H1 (cell line): ENCODE measurements around the gene ZNF518B. TPM values are rescaled to one million over a fixed set of nuclear protein-coding genes. Genes with fewer than 3 reads are reported as not detected.

Source experiments
- CTCF ChIA-PET: fragments of 300-600 bp; sonication (Branson Sonifier 250); formaldehyde crosslinking; loops from one replicate; lab custom pipeline; 2021; ENCODE audit not compliant: partially characterized antibody; lab: Charles Lee
- POLR2A ChIA-PET: fragments of 300-600 bp; sonication (Branson Sonifier 250); formaldehyde crosslinking; loops from one replicate; lab custom pipeline; 2021; ENCODE audit warnings: inconsistent platforms; ENCODE audit not compliant: partially characterized antibody; lab: Charles Lee
- DNase-seq, 2 experiments: peaks; one replicate each; pipeline versions ENCODE4 v3.0.0 to v3.0.0-alpha.2; 2010 to 2022; ENCODE audit warnings: low spot score in 2 of 2, low read depth in 1 of 2, mixed read lengths in 1 of 2
- FAIRE-seq: peaks from 2 replicates; lab custom pipeline; 2011; peaks lifted over from hg19 to GRCh38; lab: Jason Lieb, UNC
- H2AFZ ChIP-seq: 2 replicates; pipeline ENCODE4 v1.8.1; 2012; ENCODE audit warnings: low read length, inconsistent platforms
- H2AK5ac ChIP-seq: 2 replicates; pipeline ENCODE4 v1.6.1; 2013; ENCODE audit warnings: low read depth, low read length
- H2BK120ac ChIP-seq: replicated peaks from 2 replicates; pipeline ENCODE3; 2013; ENCODE audit warnings: low read depth, low read length, inconsistent platforms
- H2BK12ac ChIP-seq: 2 replicates; pipeline ENCODE4 v1.6.1; 2013; ENCODE audit warnings: low read depth, low read length
- H2BK15ac ChIP-seq: 2 replicates; pipeline ENCODE4 v1.6.1; 2013; ENCODE audit warnings: low read length
- H2BK20ac ChIP-seq: 2 replicates; pipeline ENCODE4 v1.6.1; 2013; ENCODE audit warnings: low read length
- H2BK5ac ChIP-seq: 2 replicates; pipeline ENCODE4 v1.6.1; 2013; ENCODE audit warnings: low read depth, low read length
- H3K14ac ChIP-seq: 2 replicates; pipeline ENCODE4 v1.6.1; 2013; ENCODE audit warnings: inconsistent platforms; ENCODE audit not compliant: insufficient read length
- H3K18ac ChIP-seq: 2 replicates; pipeline ENCODE4 v1.6.1; 2013; ENCODE audit warnings: low read length; ENCODE audit errors: extremely low read depth
- H3K23ac ChIP-seq: 2 replicates; pipeline ENCODE4 v1.6.1; 2013; ENCODE audit warnings: inconsistent platforms; ENCODE audit not compliant: insufficient read length
- H3K23me2 ChIP-seq: 2 replicates; pipeline ENCODE4 v1.6.1; 2013; ENCODE audit warnings: low read depth, low read length
- H3K27ac ChIP-seq: 2 replicates; pipeline ENCODE4 v1.6.1; 2011; ENCODE audit warnings: low read depth, low read length, inconsistent platforms
- H3K27me3 ChIP-seq, 4 experiments: replicated peaks in 1 of 4; 1 replicate in 1 of 4; 2 replicates in 3 of 4; pipeline versions ENCODE4 v1.6.1 to v1.8.1; 2011 to 2013; ENCODE audit warnings: low read length in 3 of 4, mild to moderate bottlenecking in 3 of 4, inconsistent platforms in 2 of 4, mixed read lengths in 2 of 4, moderate library complexity in 1 of 4; ENCODE audit not compliant: control insufficient read depth in 3 of 4, insufficient read depth in 3 of 4; ENCODE audit errors: extremely low read depth in 1 of 4
- H3K36me3 ChIP-seq, 4 experiments: 2 replicates each; pipeline versions ENCODE4 v1.6.1 to v1.8.1; 2011 to 2013; ENCODE audit warnings: mild to moderate bottlenecking in 4 of 4, low read length in 3 of 4, moderate library complexity in 2 of 4, control low read depth in 1 of 4, inconsistent platforms in 1 of 4; ENCODE audit not compliant: insufficient read depth in 4 of 4, control insufficient read depth in 2 of 4
- H3K4ac ChIP-seq: replicated peaks from 2 replicates; pipeline ENCODE3; 2013; ENCODE audit warnings: low read length, low read depth, mixed read lengths, inconsistent platforms; ENCODE audit not compliant: insufficient read length
- H3K4me1 ChIP-seq, 4 experiments: replicated peaks in 1 of 4; 1 replicate in 1 of 4; 2 replicates in 3 of 4; pipeline versions ENCODE4 v1.6.1 to v1.8.1; 2011 to 2013; ENCODE audit warnings: low read length in 3 of 4, inconsistent platforms in 2 of 4, mixed read lengths in 1 of 4; ENCODE audit not compliant: insufficient read depth in 4 of 4, control insufficient read depth in 3 of 4
- H3K4me2 ChIP-seq, 2 experiments: 2 replicates each; pipeline versions ENCODE4 v1.6.1 to v1.8.1; 2011 to 2013; ENCODE audit warnings: low read depth in 2 of 2, low read length in 2 of 2, control low read depth in 1 of 2, inconsistent platforms in 1 of 2, mild to moderate bottlenecking in 1 of 2; ENCODE audit not compliant: insufficient read depth in 1 of 2
- H3K4me3 ChIP-seq, 4 experiments: fragments of 200-600, 300-600 bp in 1 of 4; sonication (generic), shearing (Covaris generic), sonication (Bioruptor Twin) in 1 of 4; 2 replicates each; pipeline versions ENCODE4 v1.5.1 to v1.8.1; 2011 to 2016; ENCODE audit warnings: low read length in 4 of 4, low read depth in 3 of 4, control low read depth in 2 of 4, inconsistent platforms in 2 of 4, mild to moderate bottlenecking in 2 of 4, mixed read lengths in 1 of 4, moderate library complexity in 1 of 4; ENCODE audit not compliant: insufficient read depth in 2 of 4; ENCODE audit errors: extremely low read depth in 1 of 4
- H3K56ac ChIP-seq: replicated peaks from 2 replicates; pipeline ENCODE3; 2013; ENCODE audit warnings: low read depth, mild to moderate bottlenecking, mixed read lengths, low read length, inconsistent platforms; ENCODE audit not compliant: insufficient read length
- H3K79me1 ChIP-seq: 2 replicates; pipeline ENCODE4 v1.6.1; 2013; ENCODE audit warnings: low read depth, low read length, control low read depth
- H3K79me2 ChIP-seq, 2 experiments: 2 replicates each; pipeline versions ENCODE4 v1.6.1 to v1.8.1; 2012 to 2013; ENCODE audit warnings: low read length in 2 of 2, mild to moderate bottlenecking in 2 of 2, inconsistent platforms in 1 of 2; ENCODE audit not compliant: insufficient read depth in 2 of 2, control insufficient read depth in 1 of 2
- H3K9ac ChIP-seq, 4 experiments: replicated peaks in 1 of 4; 1 replicate in 1 of 4; 2 replicates in 3 of 4; pipeline versions ENCODE4 v1.6.1 to v1.8.1; 2011 to 2013; ENCODE audit warnings: low read depth in 3 of 4, low read length in 3 of 4, control low read depth in 2 of 4, mild to moderate bottlenecking in 2 of 4, moderate library complexity in 2 of 4, inconsistent platforms in 1 of 4; ENCODE audit errors: extremely low read depth in 1 of 4
- H3K9me3 ChIP-seq, 2 experiments: 2 replicates each; pipeline versions ENCODE4 v1.6.1 to v1.8.1; 2012 to 2013; ENCODE audit warnings: mild to moderate bottlenecking in 2 of 2, moderate library complexity in 2 of 2, control low read depth in 1 of 2, inconsistent platforms in 1 of 2, low read depth in 1 of 2, low read length in 1 of 2, mixed read lengths in 1 of 2; ENCODE audit not compliant: insufficient read depth in 2 of 2
- H4K20me1 ChIP-seq, 2 experiments: replicated peaks in 1 of 2; 2 replicates each; pipeline versions ENCODE3 to v1.8.1; 2011 to 2013; ENCODE audit warnings: inconsistent platforms in 2 of 2, low read length in 2 of 2, mild to moderate bottlenecking in 1 of 2; ENCODE audit not compliant: insufficient read depth in 2 of 2, control insufficient read depth in 1 of 2
- H4K5ac ChIP-seq: 2 replicates; pipeline ENCODE4 v1.6.1; 2013; ENCODE audit warnings: low read length, low read depth, mixed read lengths, inconsistent platforms; ENCODE audit not compliant: insufficient read length
- H4K8ac ChIP-seq: 2 replicates; pipeline ENCODE4 v1.8.0; 2013; ENCODE audit warnings: mild to moderate bottlenecking, moderate library complexity, low read length, inconsistent platforms; ENCODE audit not compliant: insufficient read depth; ENCODE audit errors: extremely low read depth
- H4K91ac ChIP-seq: replicated peaks from 2 replicates; pipeline ENCODE3; 2013; ENCODE audit warnings: low read length, mixed read lengths, inconsistent platforms; ENCODE audit not compliant: insufficient read length
- EZH2 ChIP-seq: fragments of 200-600 bp; sonication (generic); IDR thresholded peaks from 2 replicates; pipeline ENCODE4 v1.7.1; 2012; ENCODE audit warnings: low read depth, mild to moderate bottlenecking, moderate library complexity, low read length, inconsistent platforms; ENCODE audit not compliant: severe bottlenecking
- SIRT6 ChIP-seq: IDR thresholded peaks from one replicate; pipeline ENCODE4 v1.7.1; 2012; ENCODE audit warnings: low read length, inconsistent platforms
- SIX5 ChIP-seq: IDR thresholded peaks from 2 replicates; pipeline ENCODE4 v1.6.1; 2011; ENCODE audit warnings: mild to moderate bottlenecking, low read depth, low read length
- SUZ12 ChIP-seq: fragments of 200-600 bp; sonication (generic); IDR thresholded peaks from 2 replicates; pipeline ENCODE4 v1.6.1; 2012; ENCODE audit warnings: mild to moderate bottlenecking, inconsistent platforms, low read length, moderate library complexity, mixed read lengths
- TAF7 ChIP-seq: optimal IDR thresholded peaks from 2 replicates; pipeline ENCODE3; 2011; ENCODE audit warnings: low read depth, mild to moderate bottlenecking, inconsistent platforms, low read length, moderate library complexity, borderline replicate concordance
- WGBS, 2 experiments: shearing (Covaris generic) in 1 of 2; methylation state at CpG; one replicate each; pipeline versions ENCODE4 v1.1.6 to v1.1.7; 2013 to 2015; ENCODE audit warnings: low lambda C conversion rate in 2 of 2, mixed read lengths in 2 of 2, inconsistent platforms in 1 of 2, low coverage in 1 of 2, missing lambda C conversion rate in 1 of 2; ENCODE audit not compliant: insufficient replicate concordance in 2 of 2, insufficient coverage in 1 of 2, insufficient read length in 1 of 2; ENCODE audit errors: extremely low coverage in 1 of 2, missing lambda C conversion rate in 1 of 2; 5-methylcytosine and 5-hydroxymethylcytosine counted together
- polyA plus RNA-seq, 7 experiments: library from polyadenylated mRNA; depleted of rRNA in 3 of 7; stranded (reverse) in 5 of 7; unstranded in 2 of 7; fragments of >200 nt in 5 of 7; fragments of 200-250 nt in 2 of 7; gene quantifications; 1 replicate in 5 of 7; 2 replicates in 1 of 7; 4 replicates in 1 of 7; pipeline versions ENCODE4 v1.2.1 to v1.2.3, GENCODE V29; 2011 to 2013; ENCODE audit warnings: missing spikeins in 2 of 7, mixed read lengths in 2 of 7
- total RNA-seq: library from RNA; stranded (reverse); fragmentation: NEBNext Ultra II Directional; extraction: Animal tissue kit (Norgen Biotek cat#: 25700); gene quantifications from 2 replicates; pipeline ENCODE4 v1.2.1, GENCODE V29; 2021
- TF ChIP-seq, protein P1 (sequence below), 3 experiments: IDR thresholded peaks; 1 replicate in 2 of 3; 2 replicates in 1 of 3; pipeline versions ENCODE4 v1.5.1 to v1.6.1; 2011; ENCODE audit warnings: low read length in 3 of 3, mild to moderate bottlenecking in 3 of 3, inconsistent platforms in 2 of 3, low read depth in 1 of 3, moderate library complexity in 1 of 3; ENCODE audit not compliant: insufficient read depth in 1 of 3; ENCODE audit errors: control extremely low read depth in 1 of 3

The ZNF518B gene
- total and polyA plus RNA-seq, 2 of the 8 experiments (the other 6 are each of a cell fraction or from before 2014, with no cell fraction given): 2.9 to 9.0 TPM

- H3K79me2 ChIP-seq: no peaks in the 10 kb centered on the region
- H4K91ac ChIP-seq: peak overlapping the region; percentile 77
- H3K79me1 ChIP-seq: no peaks in the 10 kb centered on the region
- peak overlapping the region; percentile 60; the same call in 1 of the 2 replicates for H2BK5ac ChIP-seq
- WGBS, 2 experiments: 22% methylated on average over 27 of the region's 27 CpGs; no CpG with 5 or more reads in 1 of the 2 experiments
- H2AK5ac ChIP-seq: no peak overlapping the region
- CTCF ChIA-PET: interaction anchor here (0.8 to 5.1 kb wide), 37 partner anchors 8 to 311 kb away, joined by 3 to 39 read pairs (median 5); no protein-coding TSS in a partner anchor
- peak overlapping the region; percentile 38 to 79 (median 67) for H3K4me3 ChIP-seq
- no peak overlapping the region for H4K5ac ChIP-seq
- H3K9ac ChIP-seq: no peak overlapping the region; a peak in 1 of 7 replicates
- FAIRE-seq: no peak
- peaks cover 8% of the 10 kb centered on the region for H3K23me2 ChIP-seq
- no peak overlapping the region for H2BK15ac ChIP-seq
- H2BK20ac ChIP-seq: no peak overlapping the region
- no peak overlapping the region for H2BK120ac ChIP-seq
- no peak overlapping the region for H3K27ac ChIP-seq
- POLR2A ChIA-PET: interaction anchor here (1.0 to 1.2 kb wide), 3 partner anchors 23 to 64 kb away, joined by 3 to 4 read pairs (median 3); no protein-coding TSS in a partner anchor
- H4K20me1 ChIP-seq: peaks cover 6 to 13% of the 10 kb centered on the region in 2 experiments
- H3K56ac ChIP-seq: no peak overlapping the region
- H3K4me2 ChIP-seq: peak overlapping the region; percentile 64 to 96
- H3K27me3 ChIP-seq: peaks cover 57 to 67% (median 63%) of the 10 kb centered on the region in 4 experiments
- no peak overlapping the region for H3K14ac ChIP-seq
- no peak overlapping the region for H3K23ac ChIP-seq
- 0 out of 8 replicates have a peak, but pooled peaks cover 0 to 3% (median 0%) of the 10 kb centered on the region in 4 experiments for H3K36me3 ChIP-seq
- no peak overlapping the region; the same call in 1 of the 2 replicates for H4K8ac ChIP-seq
- H2AFZ ChIP-seq: peak overlapping the region; percentile 72
- no peaks in the 10 kb centered on the region for H3K9me3 ChIP-seq
- TF ChIP-seq SIX5 (no peak), TAF7 (no peak), EZH2 (peak; percentile 80), SUZ12 (peak; percentile 81; the same call in 1 of the 2 replicates), SIRT6 (no peak)
- TF ChIP-seq, protein P1, sequence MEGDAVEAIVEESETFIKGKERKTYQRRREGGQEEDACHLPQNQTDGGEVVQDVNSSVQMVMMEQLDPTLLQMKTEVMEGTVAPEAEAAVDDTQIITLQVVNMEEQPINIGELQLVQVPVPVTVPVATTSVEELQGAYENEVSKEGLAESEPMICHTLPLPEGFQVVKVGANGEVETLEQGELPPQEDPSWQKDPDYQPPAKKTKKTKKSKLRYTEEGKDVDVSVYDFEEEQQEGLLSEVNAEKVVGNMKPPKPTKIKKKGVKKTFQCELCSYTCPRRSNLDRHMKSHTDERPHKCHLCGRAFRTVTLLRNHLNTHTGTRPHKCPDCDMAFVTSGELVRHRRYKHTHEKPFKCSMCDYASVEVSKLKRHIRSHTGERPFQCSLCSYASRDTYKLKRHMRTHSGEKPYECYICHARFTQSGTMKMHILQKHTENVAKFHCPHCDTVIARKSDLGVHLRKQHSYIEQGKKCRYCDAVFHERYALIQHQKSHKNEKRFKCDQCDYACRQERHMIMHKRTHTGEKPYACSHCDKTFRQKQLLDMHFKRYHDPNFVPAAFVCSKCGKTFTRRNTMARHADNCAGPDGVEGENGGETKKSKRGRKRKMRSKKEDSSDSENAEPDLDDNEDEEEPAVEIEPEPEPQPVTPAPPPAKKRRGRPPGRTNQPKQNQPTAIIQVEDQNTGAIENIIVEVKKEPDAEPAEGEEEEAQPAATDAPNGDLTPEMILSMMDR (IDR thresholded peaks at IDR 0.05; ENCODE audit: control extremely low read depth in 1 of 3, insufficient read depth in 1 of 3, low read depth in 1 of 3, low read length in 3 of 3): no peak
- TF ChIP-seq, all 59 proteins: peak for 2
- peak in 1 of 2 experiments; percentile 62 for DNase-seq
- no peak overlapping the region; the same call in 1 of the 2 replicates for H2BK12ac ChIP-seq
- peaks cover 0 to 19% (median 10%) of the 10 kb centered on the region in 4 experiments; a peak in 4 of 7 replicates for H3K4me1 ChIP-seq
- peak overlapping the region; percentile 81; the same call in 1 of the 2 replicates for H3K18ac ChIP-seq
- peak overlapping the region; percentile 74 for H3K4ac ChIP-seq
Observed at GRCh38 chr4:10461850-10462400, 4.7 kb upstream of the ZNF518B start.
